HFFc6 (cell line): ENCODE results near the gene AGPAT3. TPM values are rescaled to one million over a fixed set of nuclear protein-coding genes. Genes with fewer than 3 reads are reported as not detected.

Experiments used
- DNase-seq: peaks from one replicate; pipeline ENCODE4 v3.0.0-alpha.2; 2018
- H3K27ac Mint-ChIP-seq: 2 replicates; pipeline ENCODE4 v1.8.0; 2020; ENCODE audit warnings: mild to moderate bottlenecking, mixed read lengths
- H3K27me3 Mint-ChIP-seq: 2 replicates; pipeline ENCODE4 v1.8.0; 2021; ENCODE audit warnings: mild to moderate bottlenecking, moderate library complexity, mixed read lengths; ENCODE audit not compliant: insufficient read depth
- H3K36me3 Mint-ChIP-seq: 2 replicates; pipeline ENCODE4 v1.8.0; 2021; ENCODE audit warnings: low read depth, mixed read lengths
- H3K4me1 Mint-ChIP-seq: 2 replicates; pipeline ENCODE4 v1.8.0; 2020; ENCODE audit warnings: low read depth, mixed read lengths
- H3K4me3 Mint-ChIP-seq: 2 replicates; pipeline ENCODE4 v1.8.0; 2020; ENCODE audit warnings: mild to moderate bottlenecking, moderate library complexity, mixed read lengths
- H3K9me3 Mint-ChIP-seq: 2 replicates; pipeline ENCODE4 v1.8.0; 2020; ENCODE audit warnings: mild to moderate bottlenecking, mixed read lengths
- total RNA-seq, 6 experiments: library from RNA; stranded (reverse); fragmentation: NEBNext Ultra II Directional; extraction: Animal tissue kit (Norgen Biotek cat#: 25700); gene quantifications; 2 replicates in 1 of 6; 3 replicates in 5 of 6; pipeline ENCODE4 v1.2.3, GENCODE V29; 2021
- TF ChIP-seq, protein P1 (sequence below): fragments of 200-600 bp; sonication (generic); IDR thresholded peaks from 2 replicates; pipeline ENCODE4 v1.5.0; 2021; ENCODE audit warnings: antibody characterized with exemption, mild to moderate bottlenecking

AGPAT3 gene
- total RNA-seq, 6 experiments from 2014 or later: 94.6 to 114 (median 97.8) TPM

GRCh38 chr21:43832158-43832550, 32.9 kb upstream of the AGPAT3 start:
- Mint-ChIP-seq H3K27me3 (peaks cover 36% of the 10 kb centered on the region), H3K27ac (no peak overlapping the region), H3K4me1 (peaks cover 2% of the 10 kb centered on the region), H3K4me3 (no peak overlapping the region), H3K36me3 (no peaks in the 10 kb centered on the region), H3K9me3 (no peaks in the 10 kb centered on the region; the same call in 1 of the 2 replicates)
- TF ChIP-seq, protein P1, sequence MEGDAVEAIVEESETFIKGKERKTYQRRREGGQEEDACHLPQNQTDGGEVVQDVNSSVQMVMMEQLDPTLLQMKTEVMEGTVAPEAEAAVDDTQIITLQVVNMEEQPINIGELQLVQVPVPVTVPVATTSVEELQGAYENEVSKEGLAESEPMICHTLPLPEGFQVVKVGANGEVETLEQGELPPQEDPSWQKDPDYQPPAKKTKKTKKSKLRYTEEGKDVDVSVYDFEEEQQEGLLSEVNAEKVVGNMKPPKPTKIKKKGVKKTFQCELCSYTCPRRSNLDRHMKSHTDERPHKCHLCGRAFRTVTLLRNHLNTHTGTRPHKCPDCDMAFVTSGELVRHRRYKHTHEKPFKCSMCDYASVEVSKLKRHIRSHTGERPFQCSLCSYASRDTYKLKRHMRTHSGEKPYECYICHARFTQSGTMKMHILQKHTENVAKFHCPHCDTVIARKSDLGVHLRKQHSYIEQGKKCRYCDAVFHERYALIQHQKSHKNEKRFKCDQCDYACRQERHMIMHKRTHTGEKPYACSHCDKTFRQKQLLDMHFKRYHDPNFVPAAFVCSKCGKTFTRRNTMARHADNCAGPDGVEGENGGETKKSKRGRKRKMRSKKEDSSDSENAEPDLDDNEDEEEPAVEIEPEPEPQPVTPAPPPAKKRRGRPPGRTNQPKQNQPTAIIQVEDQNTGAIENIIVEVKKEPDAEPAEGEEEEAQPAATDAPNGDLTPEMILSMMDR: no peak
- no peak for DNase-seq

DNA sequence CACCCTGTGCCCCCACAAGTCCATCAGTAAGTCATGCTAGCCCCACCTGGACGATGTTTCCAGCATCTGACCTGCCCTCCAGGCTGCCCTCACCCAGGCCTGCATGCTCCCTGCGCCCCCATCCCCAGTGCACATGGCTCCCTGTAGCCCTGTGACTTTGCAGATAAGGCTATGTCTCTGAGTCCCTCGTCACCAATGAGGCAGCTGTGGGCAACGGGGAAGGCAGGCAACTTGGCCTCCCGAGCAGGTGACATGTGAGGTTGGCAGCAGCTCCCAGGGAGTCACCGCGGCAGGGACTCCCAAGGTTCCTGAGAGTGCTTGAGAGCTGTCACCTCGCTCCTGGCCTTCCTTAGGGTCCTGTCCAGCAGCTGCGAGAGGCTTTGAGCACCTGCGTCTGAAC, 32.4 kb upstream of the AGPAT3 start:
- Mint-ChIP-seq H3K9me3 (no peaks in the 10 kb centered on the region; the same call in 1 of the 2 replicates), H3K27me3 (peaks cover 36% of the 10 kb centered on the region), H3K27ac (no peak overlapping the region), H3K36me3 (no peaks in the 10 kb centered on the region), H3K4me1 (no peaks in the 10 kb centered on the region), H3K4me3 (no peak overlapping the region)
- TF ChIP-seq, protein P1: no peak
- no peak for DNase-seq

DNA sequence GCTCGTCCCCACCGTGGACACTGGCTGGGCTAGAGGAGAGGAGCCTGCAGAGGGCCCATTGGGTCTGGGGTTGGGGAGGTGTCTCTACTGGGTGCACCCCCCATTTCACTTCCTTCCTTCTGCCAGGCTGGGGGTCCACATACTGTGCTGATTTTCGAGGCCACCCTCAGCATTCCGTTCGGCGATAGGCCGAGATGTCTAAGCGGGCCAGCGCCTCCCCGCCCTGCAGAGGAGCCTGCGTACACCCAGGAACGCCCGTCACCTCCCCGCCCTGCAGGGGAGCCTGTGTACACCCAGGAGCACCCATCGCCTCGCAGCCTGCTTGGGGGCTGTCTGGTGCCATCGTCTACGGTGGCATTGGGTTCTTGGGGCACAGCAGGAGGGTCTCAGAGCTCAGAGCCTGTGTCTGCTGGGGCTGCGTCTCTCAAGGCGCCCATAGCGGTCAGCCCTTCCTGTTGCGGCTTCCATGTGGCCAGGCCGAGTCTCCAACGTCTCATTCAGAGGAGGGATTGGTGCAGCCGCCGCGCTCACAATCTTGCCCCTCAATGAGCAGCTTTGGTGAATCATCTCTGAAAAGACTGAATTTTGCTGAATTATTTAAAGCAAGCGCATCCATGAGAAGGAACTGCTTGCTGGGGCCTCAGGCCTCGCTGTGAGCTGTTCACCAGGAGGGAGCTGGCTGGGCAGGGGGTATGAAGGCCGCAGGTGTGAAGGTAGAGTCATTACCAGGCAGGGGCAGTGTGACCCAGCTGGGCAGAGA, 30.7 kb upstream of the AGPAT3 start:
- peaks cover 37% of the 10 kb centered on the region for H3K27me3 Mint-ChIP-seq
- DNase-seq: no peak
- no peak overlapping the region for H3K27ac Mint-ChIP-seq
- TF ChIP-seq, protein P1: no peak
- H3K9me3 Mint-ChIP-seq: no peaks in the 10 kb centered on the region; the same call in 1 of the 2 replicates
- no peak overlapping the region for H3K4me3 Mint-ChIP-seq
- H3K36me3 Mint-ChIP-seq: no peaks in the 10 kb centered on the region
- H3K4me1 Mint-ChIP-seq: no peaks in the 10 kb centered on the region

GRCh38 chr21:43835050-43835449, 30.0 kb upstream of the AGPAT3 start:
- no peak for DNase-seq
- Mint-ChIP-seq H3K4me1 (no peaks in the 10 kb centered on the region), H3K36me3 (no peaks in the 10 kb centered on the region), H3K9me3 (no peaks in the 10 kb centered on the region; the same call in 1 of the 2 replicates), H3K27me3 (peaks cover 33% of the 10 kb centered on the region), H3K4me3 (no peak overlapping the region), H3K27ac (no peak overlapping the region)
- TF ChIP-seq, protein P1: no peak

GRCh38 chr21:43835861-43836260, 29.2 kb upstream of the AGPAT3 start:
- DNase-seq: no peak
- Mint-ChIP-seq H3K27me3 (peaks cover 29% of the 10 kb centered on the region), H3K9me3 (no peaks in the 10 kb centered on the region; the same call in 1 of the 2 replicates), H3K4me3 (no peak overlapping the region), H3K27ac (no peak overlapping the region), H3K4me1 (no peaks in the 10 kb centered on the region), H3K36me3 (no peaks in the 10 kb centered on the region)
- TF ChIP-seq, protein P1: no peak
